ENCODE measurements around the gene TKTL1.
A peak's percentile ranks its signal among the peaks of the same experiment; 100 is the strongest.

Gene TKTL1

GRCh38 chrX:154365052-154365600, 69.5 kb downstream of the TKTL1 start:
- DNase-seq: no peak

- DNase-seq: no peak
Measured at GRCh38 chrX:154365997-154366665, 70.5 kb downstream of the TKTL1 start.

- no peak for DNase-seq
Measured at GRCh38 chrX:154366666-154367055, 71.1 kb downstream of the TKTL1 start.

DNA sequence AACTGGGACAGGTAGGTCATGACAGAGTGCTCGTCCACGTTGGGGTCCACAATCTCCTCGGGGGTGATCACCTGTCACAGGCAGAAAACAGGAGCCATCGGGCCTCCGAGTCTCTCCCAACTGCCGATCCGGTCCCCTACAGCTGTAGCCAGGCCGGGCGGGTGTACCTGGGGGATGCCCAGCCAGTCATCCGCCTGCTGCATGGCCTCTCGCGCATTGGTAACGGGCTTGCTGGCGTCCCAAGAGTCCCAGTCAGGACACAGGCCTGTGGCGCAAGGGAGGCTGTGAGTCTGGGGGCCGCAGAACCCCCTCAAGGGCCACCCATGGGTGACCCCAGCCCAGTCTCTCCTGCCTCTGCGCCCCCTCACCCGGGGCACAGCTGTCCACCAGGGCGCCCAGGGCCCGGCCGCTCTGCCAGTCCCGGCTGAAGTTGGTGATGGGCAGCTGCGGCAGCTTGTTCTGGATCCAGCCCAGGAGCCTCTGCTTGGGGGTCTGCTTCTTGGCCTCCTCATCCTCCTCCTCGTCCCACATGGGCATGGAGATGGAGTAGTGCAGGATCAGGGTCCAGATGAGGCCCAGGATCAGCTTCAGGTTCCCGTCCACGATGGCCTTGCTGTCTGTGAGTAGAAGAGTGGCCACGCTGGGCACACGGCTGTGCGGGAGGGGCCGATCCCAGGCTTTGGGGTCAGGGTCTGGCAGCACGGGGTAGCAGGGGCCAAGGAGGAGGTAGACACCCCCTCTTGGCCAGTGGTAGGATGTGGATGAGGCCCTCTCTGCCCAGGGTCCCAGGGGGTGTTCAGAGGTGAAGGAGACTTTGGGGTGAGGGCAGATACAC, 72.1 kb downstream of the TKTL1 start:
- no peak for DNase-seq

GRCh38 chrX:154368630-154369448, 73.2 kb downstream of the TKTL1 start:
- DNase-seq: peak; percentile 68

DNA sequence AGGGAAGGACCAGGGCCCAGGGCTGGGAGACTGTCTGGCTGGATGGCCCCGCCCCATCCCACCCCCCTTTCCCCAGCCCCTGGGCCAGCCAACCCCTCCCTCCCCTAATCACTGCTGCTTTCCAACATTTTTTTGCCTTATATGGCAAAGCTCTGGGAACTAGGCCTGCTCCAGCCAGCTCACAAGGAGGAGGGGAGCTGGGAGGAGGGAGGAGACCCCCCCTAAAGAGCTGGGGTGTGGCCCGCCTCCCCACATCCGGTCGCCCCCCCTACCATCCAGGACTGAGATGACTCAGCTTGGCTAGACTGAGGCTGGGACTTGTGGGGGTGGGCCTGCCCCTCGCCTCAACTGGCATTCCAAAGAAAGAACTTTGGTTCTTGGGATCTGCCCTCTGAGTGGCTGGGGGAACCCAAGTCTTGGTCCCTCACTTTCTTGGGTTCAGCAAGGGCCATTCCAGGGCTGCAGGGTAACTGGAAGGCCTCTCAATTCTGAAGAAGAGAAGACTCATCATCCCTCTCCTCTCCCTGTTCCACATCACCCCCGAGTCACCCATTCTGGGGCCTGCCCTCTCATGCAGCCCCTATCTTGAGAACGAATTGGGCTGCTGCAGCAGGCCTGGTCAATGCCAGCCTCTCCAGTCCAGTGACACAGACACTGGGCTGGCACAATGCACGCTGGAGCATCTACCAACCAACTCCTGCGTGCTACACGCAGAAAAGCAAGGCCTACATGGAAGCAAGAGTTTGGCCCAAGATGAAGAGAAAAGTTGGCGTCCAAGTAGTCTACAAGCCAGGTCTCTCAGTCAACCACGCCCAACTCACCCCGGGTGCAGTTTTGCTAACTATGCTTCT, 74.1 kb downstream of the TKTL1 start:
- no peak for DNase-seq

- DNase-seq: no peak
Measured at GRCh38 chrX:154370300-154371016, 74.9 kb downstream of the TKTL1 start.

- peak; percentile 19 for DNase-seq
Measured at GRCh38 chrX:154371017-154371788, 75.6 kb downstream of the TKTL1 start.

- DNase-seq: no peak
Measured at GRCh38 chrX:154371789-154372300, 76.2 kb downstream of the TKTL1 start.

- DNase-seq: no peak
Measured at GRCh38 chrX:154372612-154373022, 77.0 kb downstream of the TKTL1 start.

GRCh38 chrX:154373340-154374306, 78.0 kb downstream of the TKTL1 start:
- no peak for DNase-seq

DNA sequence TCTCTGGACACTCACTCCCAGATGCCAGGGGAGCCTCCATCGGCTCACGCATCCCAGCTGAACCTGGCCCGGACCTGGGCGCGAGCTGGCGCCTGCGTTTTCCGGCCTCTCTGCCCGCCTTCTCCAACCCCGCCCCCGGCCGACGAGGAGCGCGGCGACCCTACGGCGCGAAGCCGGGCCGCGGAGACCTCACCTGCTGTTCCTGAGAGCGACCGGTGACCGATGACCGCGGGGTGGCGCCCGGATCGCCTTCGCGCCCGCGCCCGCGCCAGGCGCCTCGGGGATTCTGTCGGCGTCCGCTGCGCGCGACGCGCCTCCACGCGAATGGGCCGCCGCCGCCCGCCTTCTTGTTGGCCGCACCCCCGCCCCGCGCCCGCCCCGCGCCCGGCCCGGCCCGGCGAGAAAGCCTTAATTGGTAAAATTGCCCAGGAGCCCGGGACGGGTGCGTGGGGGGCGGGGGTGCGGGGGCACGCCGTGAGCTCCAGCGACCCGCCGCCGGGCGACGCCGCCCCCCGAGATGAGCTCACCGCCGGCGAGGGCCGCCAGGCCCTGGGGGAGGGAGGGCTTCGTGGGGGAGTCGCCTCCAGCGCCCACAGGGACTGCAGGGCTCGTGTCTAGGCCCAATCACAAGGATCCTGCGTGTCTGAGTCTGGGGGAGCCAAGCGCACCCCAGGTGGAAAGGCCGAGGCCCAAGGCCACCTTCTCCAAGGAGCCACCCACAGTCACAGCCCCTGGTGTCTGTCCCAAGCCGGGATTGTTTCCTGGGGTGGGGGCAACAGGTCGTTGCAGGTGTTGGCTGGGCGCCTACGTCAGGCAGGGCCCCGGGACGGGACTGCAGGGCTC, 78.9 kb downstream of the TKTL1 start, which contains the start of gene FLNA:
TSS of gene FLNA (minus strand) at position 322 of the 843 bp plus-strand sequence. CDS start 3,389 bp downstream, outside the sequence.
- no peak for DNase-seq

GRCh38 chrX:154375156-154375504, 79.5 kb downstream of the TKTL1 start:
- DNase-seq: no peak

DNA sequence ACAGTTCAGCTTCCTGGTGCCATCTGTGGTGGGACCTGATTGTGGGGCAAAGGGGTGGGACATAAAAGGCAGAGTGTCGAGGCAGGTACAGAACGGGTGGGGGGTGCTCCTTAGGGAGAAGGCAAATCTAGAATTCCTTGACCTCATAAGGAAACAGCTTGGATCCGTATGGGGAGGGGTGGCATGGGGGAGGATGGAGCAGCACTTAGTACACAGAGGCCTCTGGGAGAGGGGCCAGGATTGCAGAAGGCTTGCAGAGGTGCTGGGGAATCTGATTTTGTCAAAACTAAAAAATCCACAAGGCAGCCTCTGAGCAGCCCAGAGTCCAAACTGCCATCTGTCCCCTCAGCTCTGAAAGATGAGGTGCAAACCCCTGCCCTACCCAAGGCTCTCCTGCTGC, 81.2 kb downstream of the TKTL1 start:
- DNase-seq: no peak

GRCh38 chrX:154378059-154378798, 82.6 kb downstream of the TKTL1 start:
- no peak for DNase-seq

DNA sequence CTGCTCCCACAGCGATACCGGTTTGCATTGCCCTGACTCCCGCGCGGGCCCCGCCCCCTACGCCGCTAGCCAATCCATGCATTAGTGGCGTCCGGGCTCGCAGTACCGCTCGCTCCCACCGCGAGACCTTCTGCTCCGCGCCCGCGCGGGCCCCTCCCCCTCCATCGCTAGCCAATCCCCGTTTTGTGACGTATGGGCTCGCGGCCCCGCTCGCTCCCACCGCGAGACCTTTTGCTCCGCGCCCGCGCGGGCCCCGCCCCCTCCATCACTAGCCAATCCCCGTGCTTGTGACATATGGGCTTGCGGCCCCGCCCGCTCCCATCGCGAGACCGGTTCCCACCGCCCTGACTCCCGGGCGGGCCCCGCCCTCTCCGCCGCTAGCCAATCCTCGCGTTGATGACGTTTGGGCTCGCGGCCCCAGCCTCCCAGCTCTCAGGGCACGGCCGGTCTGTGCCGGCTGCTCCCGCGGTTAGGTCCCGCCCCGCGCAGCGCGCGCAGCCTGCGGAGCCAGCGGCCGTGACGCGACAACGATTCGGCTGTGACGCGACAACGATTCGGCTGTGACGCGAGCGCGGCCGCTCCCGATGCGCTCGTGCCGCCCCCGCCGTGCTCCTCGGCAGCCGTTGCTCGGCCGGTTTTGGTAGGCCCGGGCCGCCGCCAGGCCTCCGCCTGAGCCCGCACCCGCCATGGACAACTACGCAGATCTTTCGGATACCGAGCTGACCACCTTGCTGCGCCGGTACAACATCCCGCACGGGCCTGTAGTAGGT, 83.4 kb downstream of the TKTL1 start, which contains the start of gene EMD:
TSS of gene EMD (plus strand) at position 497 of the 770 bp plus-strand sequence. CDS start at position 687, 190 bp downstream.
- DNase-seq: peak; percentile 89
